ENCODE measurements around the gene CAMTA1.

Gene CAMTA1

GRCh38 chr1:6859415-6860343, 74.4 kb downstream of the CAMTA1 start (continued):
- no peak for TF ChIP-seq ZNF211 (tag by site-specific recombination; IDR thresholded peaks at IDR 0.05; ENCODE audit: low read depth)
- no peak for TF ChIP-seq ZNF184 (tag by site-specific recombination; IDR thresholded peaks at IDR 0.05)
- TF ChIP-seq, protein P1, sequence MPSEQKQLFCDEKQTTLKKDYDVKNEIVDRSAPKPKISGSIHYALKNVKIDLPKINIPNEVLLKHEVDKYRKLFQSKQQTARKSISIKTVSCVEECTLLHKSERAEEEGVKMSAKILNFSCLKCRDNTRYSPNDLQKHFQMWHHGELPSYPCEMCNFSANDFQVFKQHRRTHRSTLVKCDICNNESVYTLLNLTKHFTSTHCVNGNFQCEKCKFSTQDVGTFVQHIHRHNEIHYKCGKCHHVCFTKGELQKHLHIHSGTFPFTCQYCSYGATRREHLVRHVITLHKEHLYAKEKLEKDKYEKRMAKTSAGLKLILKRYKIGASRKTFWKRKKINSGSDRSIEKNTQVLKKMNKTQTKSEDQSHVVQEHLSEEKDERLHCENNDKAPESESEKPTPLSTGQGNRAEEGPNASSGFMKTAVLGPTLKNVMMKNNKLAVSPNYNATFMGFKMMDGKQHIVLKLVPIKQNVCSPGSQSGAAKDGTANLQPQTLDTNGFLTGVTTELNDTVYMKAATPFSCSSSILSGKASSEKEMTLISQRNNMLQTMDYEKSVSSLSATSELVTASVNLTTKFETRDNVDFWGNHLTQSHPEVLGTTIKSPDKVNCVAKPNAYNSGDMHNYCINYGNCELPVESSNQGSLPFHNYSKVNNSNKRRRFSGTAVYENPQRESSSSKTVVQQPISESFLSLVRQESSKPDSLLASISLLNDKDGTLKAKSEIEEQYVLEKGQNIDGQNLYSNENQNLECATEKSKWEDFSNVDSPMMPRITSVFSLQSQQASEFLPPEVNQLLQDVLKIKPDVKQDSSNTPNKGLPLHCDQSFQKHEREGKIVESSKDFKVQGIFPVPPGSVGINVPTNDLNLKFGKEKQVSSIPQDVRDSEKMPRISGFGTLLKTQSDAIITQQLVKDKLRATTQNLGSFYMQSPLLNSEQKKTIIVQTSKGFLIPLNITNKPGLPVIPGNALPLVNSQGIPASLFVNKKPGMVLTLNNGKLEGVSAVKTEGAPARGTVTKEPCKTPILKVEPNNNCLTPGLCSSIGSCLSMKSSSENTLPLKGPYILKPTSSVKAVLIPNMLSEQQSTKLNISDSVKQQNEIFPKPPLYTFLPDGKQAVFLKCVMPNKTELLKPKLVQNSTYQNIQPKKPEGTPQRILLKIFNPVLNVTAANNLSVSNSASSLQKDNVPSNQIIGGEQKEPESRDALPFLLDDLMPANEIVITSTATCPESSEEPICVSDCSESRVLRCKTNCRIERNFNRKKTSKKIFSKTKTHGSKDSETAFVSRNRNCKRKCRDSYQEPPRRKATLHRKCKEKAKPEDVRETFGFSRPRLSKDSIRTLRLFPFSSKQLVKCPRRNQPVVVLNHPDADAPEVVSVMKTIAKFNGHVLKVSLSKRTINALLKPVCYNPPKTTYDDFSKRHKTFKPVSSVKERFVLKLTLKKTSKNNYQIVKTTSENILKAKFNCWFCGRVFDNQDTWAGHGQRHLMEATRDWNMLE (tag by site-specific recombination; conservative IDR thresholded peaks at IDR 0.05; ENCODE audit: low read depth) = no peak
- TF ChIP-seq AEBP2 (tag by site-specific recombination; IDR thresholded peaks at IDR 0.05; ENCODE audit: borderline replicate concordance) = no peak
- no peak for TF ChIP-seq YY1 (tag by site-specific recombination; IDR thresholded peaks at IDR 0.05)
- no peak for TF ChIP-seq KLF7 (tag by site-specific recombination; IDR thresholded peaks at IDR 0.05; ENCODE audit: borderline replicate concordance)
- TF ChIP-seq ZNF366 (tag by site-specific recombination; conservative IDR thresholded peaks at IDR 0.05) = peak; percentile 70
- no peak for TF ChIP-seq ZFP37 (tag by site-specific recombination; IDR thresholded peaks at IDR 0.05)
- TF ChIP-seq ZNF2 (tag by site-specific recombination; IDR thresholded peaks at IDR 0.05) = no peak
- TF ChIP-seq ZNF658 (tag by site-specific recombination; IDR thresholded peaks at IDR 0.05) = no peak
- TF ChIP-seq ZNF175 (tag by site-specific recombination; IDR thresholded peaks at IDR 0.05) = no peak
- no peak for TF ChIP-seq ZXDB (tag by site-specific recombination; IDR thresholded peaks at IDR 0.05)
- TF ChIP-seq ZNF777 (tag by site-specific recombination; IDR thresholded peaks at IDR 0.05; ENCODE audit: borderline replicate concordance) = no peak
- no peak for TF ChIP-seq FEZF1 (tag by site-specific recombination; IDR thresholded peaks at IDR 0.05)
- TF ChIP-seq ZNF274 (IDR thresholded peaks at IDR 0.05; ENCODE audit: low read length) = no peak
- TF ChIP-seq ZNF274 (tag by site-specific recombination; IDR thresholded peaks at IDR 0.05; ENCODE audit: borderline replicate concordance) = no peak
- TF ChIP-seq ZNF776 (tag by site-specific recombination; IDR thresholded peaks at IDR 0.05; ENCODE audit: borderline replicate concordance) = no peak
- TF ChIP-seq, protein P2, sequence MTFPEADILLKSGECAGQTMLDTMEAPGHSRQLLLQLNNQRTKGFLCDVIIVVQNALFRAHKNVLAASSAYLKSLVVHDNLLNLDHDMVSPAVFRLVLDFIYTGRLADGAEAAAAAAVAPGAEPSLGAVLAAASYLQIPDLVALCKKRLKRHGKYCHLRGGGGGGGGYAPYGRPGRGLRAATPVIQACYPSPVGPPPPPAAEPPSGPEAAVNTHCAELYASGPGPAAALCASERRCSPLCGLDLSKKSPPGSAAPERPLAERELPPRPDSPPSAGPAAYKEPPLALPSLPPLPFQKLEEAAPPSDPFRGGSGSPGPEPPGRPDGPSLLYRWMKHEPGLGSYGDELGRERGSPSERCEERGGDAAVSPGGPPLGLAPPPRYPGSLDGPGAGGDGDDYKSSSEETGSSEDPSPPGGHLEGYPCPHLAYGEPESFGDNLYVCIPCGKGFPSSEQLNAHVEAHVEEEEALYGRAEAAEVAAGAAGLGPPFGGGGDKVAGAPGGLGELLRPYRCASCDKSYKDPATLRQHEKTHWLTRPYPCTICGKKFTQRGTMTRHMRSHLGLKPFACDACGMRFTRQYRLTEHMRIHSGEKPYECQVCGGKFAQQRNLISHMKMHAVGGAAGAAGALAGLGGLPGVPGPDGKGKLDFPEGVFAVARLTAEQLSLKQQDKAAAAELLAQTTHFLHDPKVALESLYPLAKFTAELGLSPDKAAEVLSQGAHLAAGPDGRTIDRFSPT (tag by site-specific recombination; IDR thresholded peaks at IDR 0.05) = no peak
- TF ChIP-seq TCF7L2 (IDR thresholded peaks at IDR 0.05; ENCODE audit: borderline replicate concordance, low read depth, low read length) = no peak
- TF ChIP-seq ZNF133 (tag by site-specific recombination; IDR thresholded peaks at IDR 0.05) = no peak
- no peak for TF ChIP-seq ZNF521 (tag by site-specific recombination; IDR thresholded peaks at IDR 0.05)
- TF ChIP-seq ZBTB6 (tag by site-specific recombination; IDR thresholded peaks at IDR 0.05) = no peak
- TF ChIP-seq ZNF19 (tag by site-specific recombination; IDR thresholded peaks at IDR 0.05; ENCODE audit: low read depth) = no peak
- TF ChIP-seq MYNN (tag by site-specific recombination; IDR thresholded peaks at IDR 0.05; ENCODE audit: borderline replicate concordance) = no peak
- TF ChIP-seq ZNF280C (tag by site-specific recombination; IDR thresholded peaks at IDR 0.05) = no peak
- TF ChIP-seq ZSCAN16 (tag by site-specific recombination; IDR thresholded peaks at IDR 0.05) = no peak
- no peak for TF ChIP-seq ZNF132 (tag by site-specific recombination; IDR thresholded peaks at IDR 0.05; ENCODE audit: borderline replicate concordance)
- TF ChIP-seq SCRT2 (tag by site-specific recombination; IDR thresholded peaks at IDR 0.05) = peak; percentile 58

Data from HEK293 (cell line).